ENCODE data around the gene ADAP1. TPM values are rescaled to one million over a fixed set of nuclear protein-coding genes. Genes with fewer than 3 reads are reported as not detected.
A peak's percentile ranks its signal among the peaks of the same experiment; 100 is the strongest.

Gene ADAP1
- total and polyA plus RNA-seq, 2 of the 13 experiments (the other 11 are each of a cell fraction or from before 2014, with no cell fraction given): 10.5 to 24.6 TPM

GRCh38 chr7:983004-983615 is 28.6 kb upstream of the ADAP1 start, which contains the start of gene CYP2W1 (continued):
- TF ChIP-seq ZNF275 (CRISPR knock-in tag; IDR thresholded peaks at IDR 0.05; ENCODE audit: borderline replicate concordance): 0 out of 2 replicates have a peak, but pooled peaks have one; percentile 9
- TF ChIP-seq ZSCAN31 (CRISPR knock-in tag; IDR thresholded peaks at IDR 0.05; ENCODE audit: low read depth): no peak
- no peak for TF ChIP-seq HNRNPH1 (optimal IDR thresholded peaks at IDR 0.05; ENCODE audit: low read depth, low read length)
- no peak for TF ChIP-seq CSRNP2 (CRISPR knock-in tag; conservative IDR thresholded peaks at IDR 0.05; ENCODE audit: low read depth)
- TF ChIP-seq GPBP1L1 (CRISPR knock-in tag; IDR thresholded peaks at IDR 0.05): no peak
- TF ChIP-seq SRF (IDR thresholded peaks at IDR 0.05; ENCODE audit: low read depth, low read length): no peak
- no peak for TF ChIP-seq ZNF576 (CRISPR knock-in tag; IDR thresholded peaks at IDR 0.05)
- TF ChIP-seq DZIP1 (CRISPR knock-in tag; IDR thresholded peaks at IDR 0.05): no peak
- TF ChIP-seq ZBTB40 (IDR thresholded peaks at IDR 0.05): no peak
- TF ChIP-seq ZBTB40 (CRISPR knock-in tag; IDR thresholded peaks at IDR 0.05): no peak
- no peak for TF ChIP-seq NR3C1 (CRISPR knock-in tag; IDR thresholded peaks at IDR 0.05)
- no peak for TF ChIP-seq PAX8 (CRISPR knock-in tag; IDR thresholded peaks at IDR 0.05; ENCODE audit: borderline replicate concordance)
